GM10266 (cell line): ENCODE measurements around the gene FAR1.

Experiments
- DNase-seq: peaks from one replicate; pipeline ENCODE4 v3.0.0; 2012; ENCODE audit errors: extremely low spot score
- TF ChIP-seq, protein P1 (sequence below): IDR thresholded peaks from 2 replicates; pipeline ENCODE4 v1.5.1; 2012; ENCODE audit warnings: mild to moderate bottlenecking, low read depth; ENCODE audit not compliant: control insufficient read depth, insufficient read depth; ENCODE audit errors: missing control alignments

Gene FAR1

DNA sequence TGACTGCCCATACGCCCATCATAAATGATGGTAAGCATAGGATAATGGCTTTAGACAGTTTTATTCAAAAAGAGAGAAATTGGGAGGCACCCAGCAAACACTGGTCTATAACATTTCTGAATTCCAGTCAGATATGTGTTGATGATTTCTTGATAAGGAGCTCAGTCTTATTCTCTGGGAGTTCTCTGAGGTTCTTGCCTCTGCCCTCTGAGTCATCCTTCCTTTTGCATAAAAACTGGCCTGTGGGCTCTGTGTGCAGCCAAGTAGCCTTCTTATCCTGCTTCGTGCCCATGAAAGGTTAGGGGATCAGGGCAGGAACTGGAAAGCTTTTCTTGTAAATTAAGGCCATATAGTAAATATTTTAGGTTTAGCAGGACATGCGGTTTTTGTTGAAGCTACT lies 48.9 kb downstream of the FAR1 start:
- no peak for DNase-seq
- TF ChIP-seq, protein P1, sequence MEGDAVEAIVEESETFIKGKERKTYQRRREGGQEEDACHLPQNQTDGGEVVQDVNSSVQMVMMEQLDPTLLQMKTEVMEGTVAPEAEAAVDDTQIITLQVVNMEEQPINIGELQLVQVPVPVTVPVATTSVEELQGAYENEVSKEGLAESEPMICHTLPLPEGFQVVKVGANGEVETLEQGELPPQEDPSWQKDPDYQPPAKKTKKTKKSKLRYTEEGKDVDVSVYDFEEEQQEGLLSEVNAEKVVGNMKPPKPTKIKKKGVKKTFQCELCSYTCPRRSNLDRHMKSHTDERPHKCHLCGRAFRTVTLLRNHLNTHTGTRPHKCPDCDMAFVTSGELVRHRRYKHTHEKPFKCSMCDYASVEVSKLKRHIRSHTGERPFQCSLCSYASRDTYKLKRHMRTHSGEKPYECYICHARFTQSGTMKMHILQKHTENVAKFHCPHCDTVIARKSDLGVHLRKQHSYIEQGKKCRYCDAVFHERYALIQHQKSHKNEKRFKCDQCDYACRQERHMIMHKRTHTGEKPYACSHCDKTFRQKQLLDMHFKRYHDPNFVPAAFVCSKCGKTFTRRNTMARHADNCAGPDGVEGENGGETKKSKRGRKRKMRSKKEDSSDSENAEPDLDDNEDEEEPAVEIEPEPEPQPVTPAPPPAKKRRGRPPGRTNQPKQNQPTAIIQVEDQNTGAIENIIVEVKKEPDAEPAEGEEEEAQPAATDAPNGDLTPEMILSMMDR = no peak

- DNase-seq = no peak
- TF ChIP-seq, protein P1 = no peak
These were observed 49.9 kb downstream of the FAR1 start for GRCh38 chr11:13718394-13718793.

GRCh38 chr11:13720940-13721339 lies 52.5 kb downstream of the FAR1 start:
- TF ChIP-seq, protein P1 = no peak
- DNase-seq = no peak

DNA sequence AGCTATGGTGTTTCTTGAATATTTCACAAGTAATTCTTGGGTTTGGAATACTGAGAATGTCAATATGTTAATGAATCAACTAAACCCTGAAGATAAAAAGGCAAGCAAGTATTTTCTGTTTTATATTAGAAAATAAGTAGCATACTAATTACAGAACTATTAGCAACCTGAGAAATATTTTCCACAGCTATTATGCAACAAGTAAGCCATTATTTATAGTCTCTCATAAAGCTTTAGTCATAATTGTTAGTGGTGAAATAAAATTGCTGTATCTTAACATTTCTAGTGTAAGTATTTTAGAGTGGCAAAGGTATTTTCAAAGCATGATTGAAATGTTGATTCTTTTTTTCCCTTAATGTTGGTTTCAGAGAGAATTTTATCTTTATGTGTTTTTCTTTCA lies 53.3 kb downstream of the FAR1 start:
- no peak for DNase-seq
- TF ChIP-seq, protein P1 = no peak

DNA sequence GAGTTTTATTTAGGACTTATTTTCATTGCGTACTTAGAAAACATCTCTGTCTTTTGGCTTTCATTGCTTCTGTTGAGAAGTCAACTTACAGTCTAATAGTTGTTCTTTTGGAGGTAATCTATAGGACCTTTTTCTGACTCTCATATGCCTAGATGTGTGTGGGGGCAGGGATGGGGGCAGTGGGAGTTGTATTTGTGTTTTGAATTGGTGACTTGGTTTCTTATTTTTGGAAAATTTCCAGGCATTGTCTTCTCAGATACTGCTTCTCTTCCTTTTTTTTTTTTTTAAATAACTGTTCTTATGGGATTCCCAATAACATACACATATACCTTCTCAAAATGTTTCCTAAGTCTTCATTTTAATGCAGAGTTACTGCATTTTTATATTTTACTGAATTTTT lies 58.0 kb downstream of the FAR1 start:
- DNase-seq = no peak
- TF ChIP-seq, protein P1 = no peak

- DNase-seq = no peak
- TF ChIP-seq, protein P1 = no peak
These were observed 59.6 kb downstream of the FAR1 start for GRCh38 chr11:13728076-13728475.

GRCh38 chr11:13734530-13734929 lies 66.1 kb downstream of the FAR1 start:
- DNase-seq = no peak
- TF ChIP-seq, protein P1 = no peak
